Epithelial cell of alveolus of lung (primary cell): ENCODE data around the gene GABPB1. TPM values are rescaled to one million over a fixed set of nuclear protein-coding genes. Genes with fewer than 3 reads are reported as not detected.

Experiments
- total RNA-seq: library from RNA; depleted of rRNA; stranded (reverse); fragments of >200 nt; gene quantifications from 2 replicates; pipeline ENCODE4 v1.2.1, GENCODE V29; 2015

The GABPB1 gene
- 16.9 and 31.7 TPM in 2 replicates for total RNA-seq

GRCh38 chr15:50354838-50355618, at the start of gene GABPB1:
TSS of gene GABPB1 (minus strand) at chr15:50355198. CDS start at chr15:50309798, 45,400 bp downstream.

GRCh38 chr15:50265620-50266019, 89.4 kb downstream of the GABPB1 start, which contains the start of gene HDC:
TSS of gene HDC (minus strand) at chr15:50265726. CDS start at chr15:50265623, 103 bp downstream.

Other genes starting within 250 kb of the GABPB1 start
- 0.39 and 2.2 TPM in 2 replicates for gene ATP8B4, start 236.0 kb downstream of the GABPB1 start, total RNA-seq
- gene SLC27A2, start 173.0 kb downstream of the GABPB1 start, total RNA-seq, result 0.13 and 0.24 TPM in 2 replicates
- not detected in 2 replicates for gene HDC, start 89.5 kb downstream of the GABPB1 start, total RNA-seq
- gene USP8, start 69.2 kb upstream of the GABPB1 start, total RNA-seq, result 35.0 and 44.2 TPM in 2 replicates
- gene USP50, start 191.5 kb upstream of the GABPB1 start, total RNA-seq, result not detected in 2 replicates